Measurements from ENCODE around the gene PLXNA4.
"Not testable (repeated sequence)": the region's sequence is repeated elsewhere in the genome, so short reads cannot be mapped to it uniquely, and the experiment has no call there.

PLXNA4 gene

DNA sequence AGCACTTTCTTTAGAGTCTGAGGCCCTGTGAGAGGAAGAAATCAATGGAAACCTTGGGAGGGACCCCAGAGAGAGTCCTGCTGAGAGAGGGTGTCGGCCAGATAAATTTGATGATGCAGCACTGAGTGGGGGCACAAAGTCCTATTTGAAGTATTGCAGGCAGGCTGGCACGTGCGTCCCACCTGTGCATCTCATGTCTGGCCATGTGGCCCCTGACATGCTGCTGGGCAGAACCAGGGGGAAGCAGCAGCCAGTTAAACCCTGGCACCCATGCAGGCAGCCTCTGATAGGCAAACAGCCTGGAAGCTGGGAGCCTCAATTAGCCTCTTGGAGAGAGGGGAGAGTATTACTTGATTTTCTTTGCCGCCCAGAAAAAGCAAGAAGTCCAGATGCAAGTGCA lies 180.9 kb downstream of the PLXNA4 start:
- DNase-seq, result no peak

DNA sequence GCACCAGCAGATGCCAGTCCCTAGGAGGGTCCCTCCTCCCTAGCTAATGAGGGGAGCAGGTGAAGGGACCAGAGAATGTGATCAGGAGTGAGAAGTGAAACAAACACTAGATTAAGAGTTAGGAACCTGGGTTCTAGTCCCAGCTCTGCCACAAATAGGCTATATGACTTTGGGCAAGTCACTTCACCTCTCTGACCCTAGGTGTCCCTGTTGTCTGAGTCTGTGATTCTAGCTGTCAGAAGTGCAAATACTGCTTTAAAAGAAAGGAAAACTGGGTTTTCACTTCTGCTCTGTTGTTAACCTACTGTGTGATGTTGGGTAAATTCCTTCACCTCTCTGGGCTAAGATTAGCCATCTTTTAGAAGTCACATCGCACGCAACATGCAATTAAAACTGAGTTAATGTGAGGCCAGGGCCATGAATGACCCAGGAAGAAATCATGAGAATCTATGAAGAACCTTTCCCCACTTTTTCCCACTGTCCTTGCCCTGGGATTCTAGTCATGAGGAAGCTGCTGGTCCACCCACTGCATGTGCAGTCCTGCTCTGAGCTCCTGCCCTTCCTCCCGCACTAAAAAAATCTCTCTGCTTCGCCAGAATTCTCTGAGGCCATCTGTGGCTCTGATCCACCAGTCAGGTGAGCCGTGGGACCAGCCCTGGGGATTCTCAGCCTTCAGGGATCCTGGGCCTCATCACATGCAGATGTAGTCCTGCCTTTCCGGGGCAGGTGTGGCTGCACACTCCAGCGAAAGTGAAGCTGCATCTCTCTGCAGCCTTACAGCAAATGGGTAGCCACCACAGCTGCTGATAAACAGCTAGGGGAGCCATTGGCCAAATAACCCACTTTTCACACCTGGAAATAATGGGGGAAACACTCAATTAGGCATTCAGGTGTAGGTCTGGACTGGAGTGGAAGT lies 181.7 kb downstream of the PLXNA4 start:
- DNase-seq, result no peak

DNA sequence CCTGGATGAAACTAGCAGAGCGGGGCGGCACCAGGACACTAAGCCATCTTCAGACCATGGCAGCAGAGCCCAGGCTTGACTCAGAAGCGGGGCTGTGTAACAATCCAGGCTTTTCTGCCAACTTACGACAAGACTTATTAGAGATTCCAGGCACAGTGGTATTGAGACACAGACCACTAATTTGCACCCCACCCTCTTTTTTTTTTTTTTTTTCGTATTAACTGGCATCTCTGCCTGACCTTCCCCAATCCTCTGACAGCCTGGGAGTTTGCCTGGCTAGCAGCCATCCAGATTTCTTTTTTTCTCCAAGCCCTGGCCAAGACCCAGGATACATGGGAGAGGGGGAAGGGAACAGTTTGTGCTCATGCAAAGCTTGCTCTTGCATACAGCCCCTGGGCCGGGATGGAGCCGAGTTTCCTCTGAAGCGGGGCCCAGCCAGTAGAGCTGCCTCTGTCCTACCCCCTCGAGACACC lies 182.4 kb downstream of the PLXNA4 start:
- peak in 15 of 56 donors; percentile 5 to 38 (median 19) for DNase-seq

DNA sequence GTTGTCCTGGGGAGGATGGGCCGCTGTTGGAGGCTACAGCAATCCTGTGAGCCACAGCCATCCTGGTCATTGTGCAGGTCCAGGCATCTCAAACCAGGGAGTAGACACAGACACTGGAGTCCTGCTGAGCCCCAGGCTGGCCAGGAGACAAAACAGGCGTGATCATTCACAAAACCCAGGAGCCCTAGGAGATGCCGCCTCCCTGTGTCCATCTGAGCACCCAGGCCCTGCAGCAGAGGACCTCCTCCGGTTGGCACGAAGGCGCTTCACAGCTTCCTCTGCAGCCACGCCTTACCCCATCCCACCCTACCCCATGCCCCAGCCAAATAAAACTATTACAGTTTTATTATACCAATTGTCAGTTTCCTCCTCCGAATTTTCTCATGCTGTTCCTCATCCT lies 183.6 kb downstream of the PLXNA4 start:
- DNase-seq, result no peak

DNA sequence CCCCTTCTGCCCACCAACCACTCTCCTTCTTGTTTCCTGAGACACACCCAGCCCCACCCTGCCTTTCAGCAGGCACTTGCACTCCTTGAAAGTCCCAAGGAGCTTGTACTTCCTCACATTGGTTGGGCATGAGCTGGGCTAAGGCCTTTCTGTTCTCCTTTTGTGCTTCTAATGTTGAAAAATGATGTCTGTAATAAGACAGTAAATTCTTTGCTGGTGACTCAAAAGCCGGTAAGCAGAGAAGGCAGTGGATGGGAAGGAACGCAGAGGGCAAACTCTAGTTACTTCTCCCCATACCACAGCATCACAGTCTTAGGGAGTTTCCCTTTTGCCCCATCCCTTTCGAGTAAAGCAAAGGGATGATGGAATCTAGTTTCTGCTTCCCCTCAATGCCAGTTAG lies 185.6 kb downstream of the PLXNA4 start:
- no peak for DNase-seq

- DNase-seq, result not testable (repeated sequence)
Measured at GRCh38 chr7:132390049-132390448, 186.2 kb downstream of the PLXNA4 start.

DNA sequence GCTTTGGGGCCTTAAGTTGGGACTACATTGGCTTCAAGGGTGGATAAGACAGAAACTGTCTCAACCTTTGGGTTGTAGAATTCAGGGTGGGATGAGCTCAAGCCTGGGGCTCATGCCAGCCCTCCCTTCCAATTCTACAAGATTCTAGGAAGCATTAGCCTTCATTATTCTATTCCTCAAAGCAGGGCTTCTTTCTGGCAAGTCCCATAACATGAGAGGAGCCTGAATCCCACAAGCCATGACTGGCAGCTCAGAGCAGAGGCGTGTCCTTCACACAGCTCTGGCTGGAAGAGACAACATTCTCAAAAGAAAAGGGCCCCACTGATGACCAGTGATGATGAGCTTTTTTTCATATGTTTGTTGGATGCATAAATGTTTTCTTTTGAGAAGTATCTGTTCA lies 187.6 kb downstream of the PLXNA4 start:
- no peak for DNase-seq

- no peak for DNase-seq
Measured at GRCh38 chr7:132387596-132387995, 188.7 kb downstream of the PLXNA4 start.

DNA sequence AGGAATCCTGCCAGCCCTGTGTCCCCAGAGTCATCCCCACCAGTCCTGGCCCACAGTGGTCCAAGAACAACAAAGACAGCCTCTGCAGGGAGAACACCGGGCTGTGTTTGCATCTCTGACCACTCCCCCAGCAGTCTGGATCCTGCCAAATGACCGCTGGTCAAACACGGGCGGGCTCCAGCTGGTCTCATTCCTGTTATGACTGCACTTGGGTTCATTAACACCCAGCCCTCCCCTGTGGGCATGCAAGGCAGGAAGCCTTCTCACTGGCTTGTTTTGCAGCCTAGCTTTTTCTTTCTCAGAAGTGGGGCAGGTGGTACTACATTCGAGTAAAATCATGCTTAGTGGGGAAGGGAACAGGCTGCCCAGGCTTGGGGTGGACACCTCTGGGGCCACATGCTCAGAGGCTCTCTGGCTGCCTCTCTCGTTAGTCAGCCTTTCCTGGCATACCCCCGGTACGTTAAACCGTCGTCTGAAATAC lies 190.0 kb downstream of the PLXNA4 start:
- DNase-seq, result peak in 15 of 56 donors; percentile 2 to 36 (median 14)

DNA sequence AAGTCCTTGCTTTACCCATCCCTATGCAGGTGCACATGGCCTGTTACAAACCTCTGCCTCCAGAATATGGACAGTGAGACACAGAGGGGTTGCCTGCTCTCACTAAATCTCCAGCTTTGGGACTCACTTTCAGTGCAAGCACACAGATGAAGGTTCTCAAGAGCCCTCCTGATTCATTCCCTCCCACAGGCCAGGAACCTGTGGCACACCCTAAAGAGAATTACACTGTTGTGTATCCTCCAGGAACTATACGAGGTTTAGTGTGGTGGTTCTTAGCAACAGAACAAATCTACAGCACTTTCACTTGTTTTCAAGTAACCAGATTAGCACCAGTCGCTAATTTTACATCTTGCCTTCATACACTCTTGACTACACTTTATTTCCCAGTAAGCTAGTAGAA lies 192.3 kb downstream of the PLXNA4 start:
- peak in 1 of 56 donors; percentile 8 for DNase-seq

DNA sequence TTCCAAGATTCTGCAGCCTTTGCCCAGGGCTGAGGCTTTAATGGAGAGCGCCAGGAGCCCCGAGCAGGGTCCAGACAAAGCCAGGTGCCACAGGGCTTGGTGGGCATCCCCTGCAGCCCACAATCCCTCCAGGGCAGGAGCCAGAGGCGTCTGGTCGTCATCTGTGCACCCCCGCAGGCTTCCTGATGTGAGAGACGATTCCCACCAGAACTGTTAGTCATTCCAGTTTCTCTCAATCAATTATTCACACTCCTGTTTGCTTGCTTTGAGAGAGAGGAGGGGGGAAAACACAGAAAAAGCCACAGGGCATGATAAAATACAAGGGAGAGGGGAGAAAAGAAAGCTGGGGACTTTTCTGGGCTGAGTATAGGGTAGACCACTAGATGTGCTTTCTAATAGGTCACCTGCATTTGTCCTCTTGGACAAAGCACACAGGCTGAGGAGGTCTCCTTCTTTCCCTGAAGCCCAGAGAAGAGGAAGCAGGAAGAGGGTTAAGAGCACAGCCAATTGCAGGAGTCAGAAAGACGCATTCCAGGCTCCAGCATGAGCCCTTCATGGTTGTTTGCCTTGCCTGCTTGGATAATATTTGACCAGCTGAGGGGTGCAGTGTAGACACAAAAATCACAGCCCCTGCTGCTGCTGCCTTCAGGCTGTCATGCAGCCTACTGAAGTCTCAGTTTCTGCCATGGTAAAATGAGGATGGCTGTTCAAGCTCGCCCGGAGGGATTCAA lies 194.4 kb downstream of the PLXNA4 start:
- DNase-seq, result no peak

- no peak for DNase-seq
Measured at GRCh38 chr7:132380059-132380458, 196.2 kb downstream of the PLXNA4 start.

DNA sequence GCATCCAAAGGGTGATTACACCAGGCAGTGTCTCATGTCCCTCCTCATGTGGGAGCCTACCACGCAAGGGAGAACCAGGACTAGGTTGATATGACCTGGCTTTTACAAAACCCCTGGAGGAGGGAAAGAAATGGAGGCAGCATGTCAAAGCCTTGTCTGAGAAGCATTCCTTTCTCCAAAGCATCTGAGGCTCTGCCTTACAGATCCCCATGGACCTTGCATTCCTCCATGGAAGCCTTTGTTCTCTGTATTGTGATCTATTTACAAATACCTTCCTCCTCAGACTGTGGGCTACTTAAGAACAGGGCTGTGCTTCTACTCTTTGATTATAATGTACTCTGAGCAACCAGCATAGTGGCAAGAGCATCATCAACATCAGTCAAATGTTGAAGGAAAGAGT lies 197.0 kb downstream of the PLXNA4 start:
- DNase-seq, result no peak

- DNase-seq, result no peak
Measured at GRCh38 chr7:132377703-132378584, 198.3 kb downstream of the PLXNA4 start.

DNA sequence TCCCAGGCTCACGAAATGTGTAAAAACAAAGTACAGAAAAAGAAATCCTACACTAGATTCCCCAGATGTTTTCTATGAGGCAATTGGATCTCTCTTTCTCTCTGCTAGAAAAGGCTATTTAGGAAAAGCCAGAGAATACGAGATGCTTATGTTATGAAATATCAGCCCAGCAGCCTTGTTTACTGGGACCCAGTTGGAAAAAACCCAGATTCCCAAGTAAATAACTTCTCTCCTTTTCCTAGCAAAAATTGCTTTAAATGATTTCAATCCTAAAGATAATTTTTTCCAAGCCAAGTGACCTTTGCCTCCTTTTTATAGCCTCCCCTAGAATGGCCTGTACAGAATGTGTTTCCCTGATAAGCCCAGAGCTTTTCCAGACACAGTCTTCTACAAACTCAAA lies 199.3 kb downstream of the PLXNA4 start:
- no peak for DNase-seq

- DNase-seq, result no peak
Measured at GRCh38 chr7:132376361-132377013, 199.8 kb downstream of the PLXNA4 start.

DNA sequence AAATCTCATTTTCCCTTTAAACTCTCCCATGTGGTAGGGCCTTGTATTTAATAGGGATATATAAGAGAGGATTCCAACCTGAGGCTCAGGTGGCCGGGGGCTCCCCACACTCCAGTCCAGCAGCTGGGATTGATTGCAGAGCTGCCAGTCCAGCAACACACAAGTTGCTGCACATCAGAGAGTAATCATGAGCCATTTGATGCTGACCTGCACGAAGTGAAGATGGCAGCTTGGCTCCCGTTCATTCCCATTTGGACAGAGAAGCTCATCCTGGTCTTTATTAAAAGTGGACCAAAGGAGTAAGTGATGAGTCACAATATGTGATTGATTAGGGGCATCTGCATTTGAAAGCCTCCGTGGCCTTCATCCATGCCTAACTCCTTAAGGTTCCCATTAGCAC lies 202.4 kb downstream of the PLXNA4 start:
- no peak for DNase-seq

- DNase-seq, result no peak
Measured at GRCh38 chr7:132373041-132373440, 203.2 kb downstream of the PLXNA4 start.

DNA sequence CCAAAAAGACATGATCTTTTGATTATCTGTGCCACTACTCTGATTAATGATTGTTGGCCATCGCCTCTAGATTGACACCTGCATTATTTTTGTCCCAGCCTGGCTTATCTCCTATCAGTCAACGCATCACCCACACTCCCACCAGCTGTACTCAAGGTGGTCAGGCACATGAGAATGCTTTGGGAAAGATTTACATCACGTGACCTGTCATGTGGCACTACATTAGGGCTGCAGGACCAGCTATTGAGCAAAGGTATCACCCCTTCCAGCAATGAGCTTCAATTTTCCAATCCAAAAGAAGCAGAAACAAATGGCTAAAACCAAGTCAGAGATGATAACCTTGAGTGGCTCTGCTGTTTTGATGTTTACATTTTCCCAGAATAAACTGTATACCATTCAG lies 204.3 kb downstream of the PLXNA4 start:
- DNase-seq, result no peak

- DNase-seq, result no peak
Measured at GRCh38 chr7:132368246-132368900, 207.9 kb downstream of the PLXNA4 start.
